ENCODE data around the gene SPATC1L. TPM values are rescaled to one million over a fixed set of nuclear protein-coding genes. Genes with fewer than 3 reads are reported as not detected.

The SPATC1L gene
- total RNA-seq, 6 donors from 2014 or later = 0.91 to 22.0 (median 7.2) TPM

DNA sequence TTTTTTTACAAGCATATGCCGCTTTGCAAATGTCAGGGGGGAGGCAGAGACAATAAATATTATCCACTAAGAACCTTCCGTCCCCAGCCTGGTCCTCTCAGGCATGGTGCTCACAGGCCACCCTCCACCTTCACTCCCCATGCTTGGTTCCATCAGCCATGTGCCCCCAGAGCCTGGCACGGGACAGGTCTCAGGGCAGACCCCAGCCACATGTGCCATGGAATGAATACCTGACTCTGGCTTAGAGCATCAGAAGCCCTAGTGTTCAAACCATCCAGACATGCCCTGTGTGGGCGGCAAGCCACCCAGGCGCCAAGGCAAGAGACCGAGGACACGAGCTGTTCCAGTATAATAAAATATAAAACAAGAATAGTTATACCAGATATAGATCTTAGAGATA is 39.0 kb upstream of the SPATC1L start:
- ATAC-seq (ENCODE audit: low FRiP score in 2 of 2) (no peak), DNase-seq (no peak)
- Histone ChIP-seq H3K36me3 (peaks cover 10 to 47% (median 31%) of the 10 kb centered on the region in 4 donors), H3K4me3 (no peak overlapping the region), H3K4me1 (peaks cover 20 to 55% (median 39%) of the 10 kb centered on the region in 4 donors), H3K27me3 (no peaks in the 10 kb centered on the region), H3K27ac (no peak overlapping the region), H3K9me3 (no peaks in the 10 kb centered on the region)
- TF ChIP-seq CTCF (IDR thresholded peaks at IDR 0.05) = no peak
- WGBS, 2 donors = 89 to 98% methylated on average over 7 of the region's 7 CpGs

DNA sequence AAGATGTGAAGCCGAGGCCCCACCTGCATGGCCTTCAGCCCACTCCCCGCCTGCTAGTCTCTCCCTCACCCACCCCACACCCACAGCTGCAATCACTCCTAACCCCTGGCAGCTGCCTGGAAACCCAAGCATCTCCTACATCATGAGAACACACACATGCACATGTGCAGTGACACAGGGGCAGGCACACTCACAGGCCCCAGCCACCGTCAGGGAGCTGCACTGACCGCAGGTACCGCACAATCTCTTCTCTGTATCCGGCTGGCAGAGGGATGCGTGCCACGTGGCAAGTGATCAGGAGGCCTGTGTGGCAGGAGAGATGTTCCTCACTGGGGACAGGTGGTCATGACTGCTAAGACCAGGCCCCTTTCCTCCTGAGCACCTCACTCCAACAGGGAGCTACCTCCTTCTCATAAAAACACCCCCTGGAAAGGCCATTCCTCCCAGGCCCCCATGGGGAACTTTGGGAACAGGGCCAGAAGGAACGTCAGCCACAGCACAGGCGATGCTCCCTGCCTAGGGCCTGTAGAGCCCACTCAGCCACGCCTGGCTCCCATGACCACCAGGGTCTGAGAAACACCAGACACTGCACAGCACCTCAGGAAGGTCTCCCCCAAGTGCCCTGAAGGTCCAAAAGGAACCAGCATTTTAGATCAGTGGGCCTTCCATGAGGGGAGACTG is 38.3 kb upstream of the SPATC1L start:
- 63 to 81% methylated on average over 3 to 11 of the region's 11 CpGs for WGBS, 2 donors
- no peak overlapping the region for H3K27ac ChIP-seq
- no peaks in the 10 kb centered on the region for H3K9me3 ChIP-seq
- ATAC-seq (ENCODE audit: low FRiP score in 2 of 2) (no peak), DNase-seq (no peak)
- peaks cover 10 to 52% (median 34%) of the 10 kb centered on the region in 4 donors for H3K36me3 ChIP-seq
- peaks cover 20 to 55% (median 36%) of the 10 kb centered on the region in 4 donors for H3K4me1 ChIP-seq
- H3K4me3 ChIP-seq = no peak overlapping the region
- TF ChIP-seq POLR2A (IDR thresholded peaks at IDR 0.05) (no peak), CTCF (IDR thresholded peaks at IDR 0.05) (no peak)
- H3K27me3 ChIP-seq = no peaks in the 10 kb centered on the region

DNA sequence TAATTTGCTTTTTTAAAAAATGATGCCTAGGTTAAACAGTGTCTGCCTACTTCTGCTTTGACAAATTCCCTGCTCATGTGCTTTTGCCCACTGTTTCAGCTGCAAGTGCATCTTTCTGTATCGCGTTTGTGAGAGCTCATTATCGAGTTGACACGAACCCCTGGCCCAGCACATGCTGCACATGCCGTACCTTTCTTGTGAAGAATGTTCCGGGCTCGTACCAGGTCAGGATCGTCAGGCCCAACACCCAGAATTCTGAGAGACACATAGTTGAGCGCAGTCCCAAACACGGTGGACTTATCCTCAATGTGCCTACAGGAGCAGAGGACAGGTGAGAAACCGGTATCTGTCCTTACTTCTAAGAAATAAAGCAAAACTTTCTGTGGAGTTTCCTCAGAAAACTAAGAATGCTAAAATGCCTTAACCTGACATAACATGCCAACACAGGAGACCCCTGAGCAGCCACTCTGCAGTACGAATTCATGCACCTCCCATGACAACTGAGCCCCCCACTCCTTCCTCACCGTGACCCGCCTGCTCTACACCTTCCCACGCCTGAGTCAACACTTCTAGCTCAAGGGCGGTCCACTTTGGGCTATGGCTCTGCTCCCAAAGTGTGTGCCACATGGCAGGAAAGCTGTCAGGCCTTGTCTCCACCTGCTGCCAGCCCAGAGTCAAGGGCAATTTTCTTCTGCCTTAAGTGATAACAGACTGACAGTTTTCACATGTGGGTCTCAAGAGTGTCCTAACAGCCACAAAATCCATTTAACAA is 37.6 kb upstream of the SPATC1L start:
- H3K9me3 ChIP-seq = no peaks in the 10 kb centered on the region
- peaks cover 10 to 57% (median 37%) of the 10 kb centered on the region in 4 donors for H3K36me3 ChIP-seq
- no peaks in the 10 kb centered on the region for H3K27me3 ChIP-seq
- ATAC-seq (ENCODE audit: low FRiP score in 2 of 2) = no peak
- TF ChIP-seq CTCF (IDR thresholded peaks at IDR 0.05) (no peak), POLR2A (IDR thresholded peaks at IDR 0.05) (no peak), EP300 (IDR thresholded peaks at IDR 0.05) (no peak), POLR2AphosphoS5 (IDR thresholded peaks at IDR 0.05) (no peak)
- no peak overlapping the region for H3K27ac ChIP-seq
- peak in 1 of 2 donors; percentile 43 for DNase-seq
- H3K4me1 ChIP-seq = peaks cover 14 to 48% (median 29%) of the 10 kb centered on the region in 4 donors
- WGBS, 2 donors = 74 to 85% methylated on average over 16 of the region's 16 CpGs
- H3K4me3 ChIP-seq = no peak overlapping the region

DNA sequence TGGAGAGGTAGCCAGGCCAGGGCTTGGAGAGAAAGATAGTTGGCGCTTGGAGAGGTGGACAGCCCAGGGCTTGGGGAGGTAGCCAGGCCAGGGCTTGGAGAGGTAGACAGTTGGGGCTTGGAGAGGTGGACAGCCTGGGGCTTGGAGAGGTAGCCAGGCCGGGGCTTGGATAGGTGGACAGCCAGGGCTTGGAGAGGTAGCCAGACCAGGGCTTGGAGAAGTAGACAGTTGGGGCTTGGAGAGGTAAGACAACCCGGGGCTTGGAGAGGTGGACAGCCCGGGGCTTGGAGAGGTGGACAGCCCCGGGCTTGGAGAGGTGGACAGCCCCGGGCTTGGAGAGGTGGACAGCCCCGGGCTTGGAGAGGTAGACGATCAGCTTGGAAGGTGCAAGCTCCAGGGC is 36.6 kb upstream of the SPATC1L start:
- no peak for DNase-seq

More for the DNA sequence above, 36.6 kb upstream of the SPATC1L start:
- Histone ChIP-seq H3K36me3 (peaks cover 10 to 67% (median 46%) of the 10 kb centered on the region in 4 donors), H3K27me3 (no peaks in the 10 kb centered on the region), H3K27ac (peak overlapping the region in 1 of 4 donors; percentile 49), H3K4me1 (peaks cover 5 to 39% (median 22%) of the 10 kb centered on the region in 4 donors), H3K9me3 (no peaks in the 10 kb centered on the region), H3K4me3 (no peak overlapping the region)
- 86 to 89% methylated on average over 8 of the region's 8 CpGs for WGBS, 2 donors
- TF ChIP-seq POLR2A (IDR thresholded peaks at IDR 0.05) (no peak), CTCF (IDR thresholded peaks at IDR 0.05) (no peak)
- ATAC-seq (ENCODE audit: low FRiP score in 2 of 2) = no peak

Data from upper lobe of left lung (tissue), 6 donors.